Measurements from ENCODE around the gene TTC4. TPM values are rescaled to one million over a fixed set of nuclear protein-coding genes. Genes with fewer than 3 reads are reported as not detected.
A peak's percentile ranks its signal among the peaks of the same experiment; 100 is the strongest.

The TTC4 gene
- total RNA-seq, 1 donor, result 22.9 TPM

DNA sequence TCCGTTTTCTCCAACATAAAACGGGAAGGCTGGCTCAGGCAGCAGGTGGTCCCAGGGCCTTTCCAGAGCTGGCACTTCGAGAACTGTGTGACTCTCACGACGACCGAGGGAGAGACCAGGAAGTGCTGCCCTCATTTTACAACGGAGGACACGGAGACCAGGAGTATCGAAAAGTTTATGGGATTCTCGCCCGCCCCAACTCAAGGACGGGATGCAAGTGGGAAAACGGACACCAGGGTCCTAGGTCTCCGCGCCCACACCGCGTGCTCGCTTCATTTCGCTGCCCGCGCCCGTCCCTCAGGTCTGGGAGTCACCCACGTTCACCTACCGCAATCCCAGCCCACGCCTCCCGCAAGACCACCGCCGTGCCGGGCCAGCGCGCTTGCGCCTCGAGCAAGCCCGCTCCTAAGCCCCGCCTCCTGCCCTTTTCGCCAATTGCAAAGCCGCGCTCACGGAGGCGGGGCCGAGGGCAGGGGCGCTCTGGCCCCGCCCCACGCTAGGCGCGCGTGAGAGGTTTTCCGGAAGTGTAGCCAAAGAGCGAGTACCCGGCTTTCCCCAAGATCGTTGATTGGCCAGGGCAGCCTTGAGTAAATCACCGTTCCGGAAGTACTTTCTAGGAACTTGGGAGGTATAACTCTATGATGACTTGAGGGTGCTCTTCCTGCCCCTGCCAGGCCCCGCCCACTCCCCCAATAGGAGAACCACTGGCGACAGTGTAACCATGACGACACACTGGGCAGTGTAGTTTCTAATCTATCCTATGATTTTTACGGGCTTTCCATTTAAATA, 48.7 kb downstream of the TTC4 start, which contains the start of gene PARS2:
PARS2 (minus strand) TSS at position 391 of the 789 bp plus-strand sequence. CDS start 5,362 bp downstream, outside the sequence.
- TF ChIP-seq, protein P1, sequence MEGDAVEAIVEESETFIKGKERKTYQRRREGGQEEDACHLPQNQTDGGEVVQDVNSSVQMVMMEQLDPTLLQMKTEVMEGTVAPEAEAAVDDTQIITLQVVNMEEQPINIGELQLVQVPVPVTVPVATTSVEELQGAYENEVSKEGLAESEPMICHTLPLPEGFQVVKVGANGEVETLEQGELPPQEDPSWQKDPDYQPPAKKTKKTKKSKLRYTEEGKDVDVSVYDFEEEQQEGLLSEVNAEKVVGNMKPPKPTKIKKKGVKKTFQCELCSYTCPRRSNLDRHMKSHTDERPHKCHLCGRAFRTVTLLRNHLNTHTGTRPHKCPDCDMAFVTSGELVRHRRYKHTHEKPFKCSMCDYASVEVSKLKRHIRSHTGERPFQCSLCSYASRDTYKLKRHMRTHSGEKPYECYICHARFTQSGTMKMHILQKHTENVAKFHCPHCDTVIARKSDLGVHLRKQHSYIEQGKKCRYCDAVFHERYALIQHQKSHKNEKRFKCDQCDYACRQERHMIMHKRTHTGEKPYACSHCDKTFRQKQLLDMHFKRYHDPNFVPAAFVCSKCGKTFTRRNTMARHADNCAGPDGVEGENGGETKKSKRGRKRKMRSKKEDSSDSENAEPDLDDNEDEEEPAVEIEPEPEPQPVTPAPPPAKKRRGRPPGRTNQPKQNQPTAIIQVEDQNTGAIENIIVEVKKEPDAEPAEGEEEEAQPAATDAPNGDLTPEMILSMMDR (IDR thresholded peaks at IDR 0.05; ENCODE audit: insufficient read depth, low read depth, low read length), result no peak
- peak within 1 kb of the TSS; percentile 92 for H3K4me3 ChIP-seq (ENCODE audit: low read depth, low read length)
- DNase-seq (ENCODE audit: low read depth), result peak; percentile 100

DNA sequence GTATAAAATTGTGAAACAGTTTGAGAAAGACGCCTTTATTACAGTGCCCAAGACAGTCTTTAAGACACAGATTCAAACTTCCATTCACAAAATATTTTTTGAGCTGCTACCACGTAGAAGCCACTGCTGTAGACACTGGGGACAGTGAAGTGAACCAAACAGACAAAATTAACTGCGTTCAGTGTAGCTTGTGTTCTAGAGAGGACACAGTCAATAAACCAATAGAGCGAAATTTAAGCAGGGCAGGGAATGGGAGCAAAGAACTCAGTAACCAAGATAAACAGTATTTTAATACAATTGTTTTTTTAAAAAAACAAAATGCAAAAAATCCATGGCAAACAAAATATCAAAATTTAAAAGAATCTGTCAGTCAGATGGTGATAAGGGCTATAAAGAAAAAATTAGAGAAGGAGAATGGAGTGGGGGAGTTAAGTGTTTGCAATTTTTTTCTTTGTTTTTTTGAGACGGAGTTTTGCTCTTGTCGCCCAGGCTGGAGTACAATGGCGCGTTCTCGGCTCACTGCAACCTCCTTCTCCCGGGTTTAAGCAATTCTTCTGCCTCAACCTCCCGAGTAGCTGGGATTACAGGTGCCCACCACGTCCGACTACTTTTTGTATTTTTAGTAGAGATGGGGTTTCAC, 49.4 kb downstream of the TTC4 start:
- H3K4me3 ChIP-seq (ENCODE audit: low read depth, low read length), result peak overlapping the region; percentile 65
- DNase-seq (ENCODE audit: low read depth), result no peak
- TF ChIP-seq, protein P1 (IDR thresholded peaks at IDR 0.05; ENCODE audit: insufficient read depth, low read depth, low read length), result no peak

DNA sequence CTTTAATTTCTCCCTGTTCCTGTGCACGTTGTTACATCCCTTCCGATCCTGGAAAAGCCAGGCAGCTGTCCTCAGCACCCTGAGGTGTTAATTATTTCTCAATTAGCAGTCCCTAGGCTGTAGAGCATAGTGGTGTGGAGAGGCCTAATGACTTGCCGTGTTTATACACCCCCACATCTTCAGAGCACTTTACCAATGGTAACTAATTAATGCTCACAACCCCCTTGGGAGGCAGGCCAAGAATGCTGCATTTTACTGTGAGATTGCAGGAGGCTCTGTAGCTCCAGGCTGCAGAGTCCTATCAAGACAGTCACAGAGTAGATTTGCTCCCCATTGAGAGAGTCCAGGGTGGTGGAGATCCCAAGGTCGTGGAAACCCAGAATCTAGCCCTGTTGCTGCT, 51.1 kb downstream of the TTC4 start:
- DNase-seq (ENCODE audit: low read depth), result no peak
- H3K4me3 ChIP-seq (ENCODE audit: low read depth, low read length), result no peak overlapping the region
- TF ChIP-seq, protein P1 (IDR thresholded peaks at IDR 0.05; ENCODE audit: insufficient read depth, low read depth, low read length), result no peak

DNA sequence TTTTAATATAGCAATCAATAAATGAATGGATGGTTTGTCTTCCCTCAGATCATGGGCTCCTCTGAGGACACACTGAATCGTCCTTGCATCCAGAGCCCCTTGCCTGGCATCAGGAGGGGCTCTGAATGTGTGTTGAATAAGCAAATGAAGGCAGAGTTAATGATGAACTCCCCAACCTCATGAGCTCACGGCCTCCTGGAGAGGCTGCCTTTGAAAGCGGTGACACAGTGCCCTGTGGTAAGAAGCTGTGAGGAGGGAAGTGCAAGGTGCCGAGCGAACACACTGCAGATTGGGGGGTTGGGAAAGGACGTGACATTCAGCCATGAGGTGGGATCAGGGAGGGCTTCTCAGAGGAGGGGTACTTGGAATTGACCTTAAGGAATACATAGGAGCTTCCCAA, 51.9 kb downstream of the TTC4 start:
- no peak overlapping the region for H3K4me3 ChIP-seq (ENCODE audit: low read depth, low read length)
- TF ChIP-seq, protein P1 (IDR thresholded peaks at IDR 0.05; ENCODE audit: insufficient read depth, low read depth, low read length), result no peak
- no peak for DNase-seq (ENCODE audit: low read depth)

DNA sequence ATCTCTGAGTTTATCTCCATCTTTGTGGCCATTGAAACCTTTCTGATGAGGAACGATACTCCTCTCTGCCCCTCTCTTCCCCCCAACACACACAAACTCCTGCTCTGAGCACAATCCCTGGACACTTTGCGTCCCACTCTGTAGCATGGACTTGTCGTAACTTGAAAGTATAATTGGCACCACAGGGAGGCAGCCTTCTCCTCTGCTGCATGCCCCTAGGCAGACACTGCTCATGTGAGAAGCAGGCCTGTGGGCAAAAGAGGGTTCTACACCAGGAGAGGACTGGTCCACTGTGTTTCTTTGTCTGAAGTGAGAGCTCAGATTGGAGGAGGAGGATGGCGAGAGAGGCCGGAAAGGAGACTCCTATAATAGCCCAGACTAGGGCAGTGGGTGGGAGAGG, 52.4 kb downstream of the TTC4 start:
- TF ChIP-seq, protein P1 (IDR thresholded peaks at IDR 0.05; ENCODE audit: insufficient read depth, low read depth, low read length), result no peak
- peak; percentile 14 for DNase-seq (ENCODE audit: low read depth)
- H3K4me3 ChIP-seq (ENCODE audit: low read depth, low read length), result no peak overlapping the region

DNA sequence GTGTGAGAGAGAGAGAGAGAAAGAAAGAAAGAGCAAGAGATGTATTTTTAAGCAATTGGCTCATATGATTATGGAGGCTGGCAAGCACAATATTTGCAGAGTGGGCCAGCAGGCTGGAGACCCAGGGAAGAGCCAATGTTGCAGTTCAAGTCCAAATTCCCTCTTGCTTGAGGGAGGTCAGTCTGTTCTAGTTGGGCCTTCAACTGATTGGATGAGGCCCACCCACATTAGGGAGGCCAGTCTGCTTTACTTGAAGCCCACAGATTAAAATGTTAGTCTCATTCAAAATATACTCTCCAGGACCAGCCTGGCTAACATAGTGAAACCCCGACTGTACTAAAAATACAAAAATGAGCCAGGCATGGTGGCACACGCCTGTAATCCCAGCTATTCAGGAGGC, 57.3 kb downstream of the TTC4 start:
- H3K4me3 ChIP-seq (ENCODE audit: low read depth, low read length), result no peak overlapping the region
- TF ChIP-seq, protein P1 (IDR thresholded peaks at IDR 0.05; ENCODE audit: insufficient read depth, low read depth, low read length), result no peak
- no peak for DNase-seq (ENCODE audit: low read depth)
